ENCODE results near the gene SPSB1.

Gene SPSB1

GRCh38 chr1:9296850-9297249 is 4.2 kb downstream of the SPSB1 start:
- TF ChIP-seq ISL1 (CRISPR knock-in tag; IDR thresholded peaks at IDR 0.05) (no peak), CREB5 (CRISPR knock-in tag; IDR thresholded peaks at IDR 0.05; ENCODE audit: low read depth) (no peak), RARB (CRISPR knock-in tag; IDR thresholded peaks at IDR 0.05) (no peak), ZC3H10 (CRISPR knock-in tag; IDR thresholded peaks at IDR 0.05) (no peak), ESRRG (CRISPR knock-in tag; IDR thresholded peaks at IDR 0.05) (no peak), POU6F1 (CRISPR knock-in tag; IDR thresholded peaks at IDR 0.05; ENCODE audit: borderline replicate concordance, low read depth) (no peak), OSR1 (CRISPR knock-in tag; IDR thresholded peaks at IDR 0.05) (no peak), ZNF565 (CRISPR knock-in tag; conservative IDR thresholded peaks at IDR 0.05; ENCODE audit: low read depth) (no peak)
- TF ChIP-seq, protein P1, sequence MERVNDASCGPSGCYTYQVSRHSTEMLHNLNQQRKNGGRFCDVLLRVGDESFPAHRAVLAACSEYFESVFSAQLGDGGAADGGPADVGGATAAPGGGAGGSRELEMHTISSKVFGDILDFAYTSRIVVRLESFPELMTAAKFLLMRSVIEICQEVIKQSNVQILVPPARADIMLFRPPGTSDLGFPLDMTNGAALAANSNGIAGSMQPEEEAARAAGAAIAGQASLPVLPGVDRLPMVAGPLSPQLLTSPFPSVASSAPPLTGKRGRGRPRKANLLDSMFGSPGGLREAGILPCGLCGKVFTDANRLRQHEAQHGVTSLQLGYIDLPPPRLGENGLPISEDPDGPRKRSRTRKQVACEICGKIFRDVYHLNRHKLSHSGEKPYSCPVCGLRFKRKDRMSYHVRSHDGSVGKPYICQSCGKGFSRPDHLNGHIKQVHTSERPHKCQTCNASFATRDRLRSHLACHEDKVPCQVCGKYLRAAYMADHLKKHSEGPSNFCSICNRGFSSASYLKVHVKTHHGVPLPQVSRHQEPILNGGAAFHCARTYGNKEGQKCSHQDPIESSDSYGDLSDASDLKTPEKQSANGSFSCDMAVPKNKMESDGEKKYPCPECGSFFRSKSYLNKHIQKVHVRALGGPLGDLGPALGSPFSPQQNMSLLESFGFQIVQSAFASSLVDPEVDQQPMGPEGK (CRISPR knock-in tag; IDR thresholded peaks at IDR 0.05; ENCODE audit: borderline replicate concordance), result no peak
- ATAC-seq, result no peak

GRCh38 chr1:9297831-9298230 is 5.1 kb downstream of the SPSB1 start:
- ATAC-seq, result no peak
- TF ChIP-seq, protein P1 (CRISPR knock-in tag; IDR thresholded peaks at IDR 0.05; ENCODE audit: borderline replicate concordance), result no peak
- TF ChIP-seq ZC3H10 (CRISPR knock-in tag; IDR thresholded peaks at IDR 0.05) (no peak), ARNTL (CRISPR knock-in tag; IDR thresholded peaks at IDR 0.05; ENCODE audit: borderline replicate concordance, low read depth) (no peak), CREB5 (CRISPR knock-in tag; IDR thresholded peaks at IDR 0.05; ENCODE audit: low read depth) (no peak), RARB (CRISPR knock-in tag; IDR thresholded peaks at IDR 0.05) (no peak)

GRCh38 chr1:9298282-9298681 is 5.6 kb downstream of the SPSB1 start:
- no peak for ATAC-seq
- TF ChIP-seq ISL1 (CRISPR knock-in tag; IDR thresholded peaks at IDR 0.05) (no peak), ESRRG (CRISPR knock-in tag; IDR thresholded peaks at IDR 0.05) (no peak), POU6F1 (CRISPR knock-in tag; IDR thresholded peaks at IDR 0.05; ENCODE audit: borderline replicate concordance, low read depth) (no peak), SNAI2 (CRISPR knock-in tag; IDR thresholded peaks at IDR 0.05) (no peak), ZNF70 (CRISPR knock-in tag; IDR thresholded peaks at IDR 0.05) (no peak), ZFP3 (CRISPR knock-in tag; IDR thresholded peaks at IDR 0.05) (no peak), TCF4 (CRISPR knock-in tag; IDR thresholded peaks at IDR 0.05; ENCODE audit: borderline replicate concordance) (no peak), TOX (CRISPR knock-in tag; IDR thresholded peaks at IDR 0.05; ENCODE audit: borderline replicate concordance) (no peak), ZNF8 (CRISPR knock-in tag; IDR thresholded peaks at IDR 0.05) (no peak), OSR1 (CRISPR knock-in tag; IDR thresholded peaks at IDR 0.05) (no peak), ZNF565 (CRISPR knock-in tag; conservative IDR thresholded peaks at IDR 0.05; ENCODE audit: low read depth) (no peak), TSHZ2 (CRISPR knock-in tag; IDR thresholded peaks at IDR 0.05) (no peak), CREB5 (CRISPR knock-in tag; IDR thresholded peaks at IDR 0.05; ENCODE audit: low read depth) (no peak), BACH2 (CRISPR knock-in tag; IDR thresholded peaks at IDR 0.05; ENCODE audit: borderline replicate concordance) (no peak), PPARA (CRISPR knock-in tag; IDR thresholded peaks at IDR 0.05; ENCODE audit: borderline replicate concordance) (no peak), CSDC2 (CRISPR knock-in tag; IDR thresholded peaks at IDR 0.05) (no peak)
- TF ChIP-seq, protein P1 (CRISPR knock-in tag; IDR thresholded peaks at IDR 0.05; ENCODE audit: borderline replicate concordance), result no peak
